Measurements from ENCODE around the gene USP48. TPM values are rescaled to one million over a fixed set of nuclear protein-coding genes. Genes with fewer than 3 reads are reported as not detected.
"Not testable (repeated sequence)": the region's sequence is repeated elsewhere in the genome, so short reads cannot be mapped to it uniquely, and the experiment has no call there.

The USP48 gene
- total RNA-seq, 2 donors from 2014 or later: 47.1 to 51.3 TPM

DNA sequence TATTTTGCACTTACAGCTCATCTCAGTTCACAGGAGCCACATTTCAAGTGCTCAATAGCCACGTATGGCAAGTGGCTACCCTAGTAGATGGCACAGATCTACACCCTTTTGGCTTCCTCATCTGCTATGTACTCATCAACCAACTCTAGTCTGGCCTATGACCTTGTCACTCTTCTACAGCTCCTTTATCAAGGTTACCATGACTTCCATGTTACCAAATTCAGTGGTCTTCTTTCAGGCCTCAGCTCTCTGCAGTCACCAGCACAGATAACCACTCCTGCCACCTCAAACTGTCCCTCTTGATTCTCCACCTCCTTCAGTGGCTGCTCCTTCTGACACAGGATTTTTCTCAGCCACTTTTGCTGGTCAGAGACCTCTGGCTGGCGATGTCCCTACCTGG is 11.7 kb upstream of the USP48 start:
- no peaks in the 10 kb centered on the region for H3K9me3 ChIP-seq
- DNase-seq: no peak
- no peaks in the 10 kb centered on the region for H3K27me3 ChIP-seq
- no peaks in the 10 kb centered on the region for H3K36me3 ChIP-seq
- H3K4me3 ChIP-seq: no peak overlapping the region
- no peak overlapping the region for H3K9ac ChIP-seq (ENCODE audit: low read depth in 2 of 2, low read length in 2 of 2)
- intact Hi-C loops (cut with DNase I): no loop called here
- no peaks in the 10 kb centered on the region for H3K4me1 ChIP-seq
- no peak for TF ChIP-seq CTCF (IDR thresholded peaks at IDR 0.05)
- H3K27ac ChIP-seq: no peak overlapping the region

DNA sequence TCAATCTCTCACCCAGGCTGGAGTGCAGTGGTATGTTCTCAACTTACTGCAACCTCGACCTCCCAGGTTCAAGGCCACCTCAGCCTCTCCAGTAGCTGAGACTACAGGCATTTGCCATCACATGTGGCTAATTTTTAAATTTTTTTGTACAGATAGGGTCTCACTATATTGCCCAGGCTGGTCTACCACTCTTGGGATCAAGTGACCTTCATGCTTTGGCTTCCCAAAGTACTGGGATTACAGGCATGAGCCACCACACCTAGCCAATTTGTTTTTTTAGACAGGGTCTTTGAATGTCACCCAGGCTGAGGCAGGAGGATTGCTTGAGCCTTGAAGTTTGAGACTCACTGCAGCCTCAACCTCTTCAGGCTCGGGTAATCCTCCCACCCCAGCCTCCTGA is 10.2 kb upstream of the USP48 start:
- no peak for DNase-seq
- intact Hi-C loops (cut with DNase I): no loop called here
- no peaks in the 10 kb centered on the region for H3K9me3 ChIP-seq
- H3K9ac ChIP-seq (ENCODE audit: low read depth in 2 of 2, low read length in 2 of 2): no peak overlapping the region
- no peaks in the 10 kb centered on the region for H3K36me3 ChIP-seq
- TF ChIP-seq CTCF (IDR thresholded peaks at IDR 0.05): no peak
- H3K27ac ChIP-seq: no peak overlapping the region
- no peaks in the 10 kb centered on the region for H3K27me3 ChIP-seq
- H3K4me3 ChIP-seq: no peak overlapping the region
- H3K4me1 ChIP-seq: no peaks in the 10 kb centered on the region

GRCh38 chr1:21786640-21787039 is 3.7 kb upstream of the USP48 start:
- H3K9me3 ChIP-seq: no peaks in the 10 kb centered on the region
- H3K36me3 ChIP-seq: no peaks in the 10 kb centered on the region
- no peaks in the 10 kb centered on the region for H3K4me1 ChIP-seq
- intact Hi-C loops (cut with DNase I): no loop called here
- no peak overlapping the region for H3K9ac ChIP-seq (ENCODE audit: low read depth in 2 of 2, low read length in 2 of 2)
- no peak for TF ChIP-seq CTCF (IDR thresholded peaks at IDR 0.05)
- H3K27ac ChIP-seq: no peak overlapping the region
- no peaks in the 10 kb centered on the region for H3K27me3 ChIP-seq
- no peak for DNase-seq
- H3K4me3 ChIP-seq: no peak overlapping the region

DNA sequence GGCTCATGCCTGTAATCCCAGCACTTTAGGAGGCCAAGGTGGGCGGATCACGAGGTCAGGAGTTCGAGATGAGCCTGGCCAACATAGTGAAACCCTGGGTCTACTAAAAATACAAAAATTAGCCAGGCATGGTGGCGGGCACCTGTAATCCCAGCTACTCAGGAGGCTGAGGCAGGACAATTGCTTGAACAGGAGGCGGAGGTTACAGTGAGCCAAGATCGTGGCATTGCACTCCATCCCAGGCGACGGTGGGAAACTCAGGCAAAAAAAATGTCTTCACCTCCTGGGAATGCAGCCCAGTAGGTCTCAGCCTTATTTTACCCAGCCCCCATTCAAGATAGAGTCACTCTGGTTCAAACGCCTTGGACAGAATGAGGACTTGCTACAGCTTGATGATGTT is 2.8 kb upstream of the USP48 start:
- DNase-seq; intact Hi-C loops (cut with DNase I); H3K9me3 ChIP-seq; H3K4me1 ChIP-seq; H3K9ac ChIP-seq (ENCODE audit: low read depth in 2 of 2, low read length in 2 of 2); H3K27ac ChIP-seq; H3K4me3 ChIP-seq; H3K36me3 ChIP-seq; H3K27me3 ChIP-seq: not testable (repeated sequence)

DNA sequence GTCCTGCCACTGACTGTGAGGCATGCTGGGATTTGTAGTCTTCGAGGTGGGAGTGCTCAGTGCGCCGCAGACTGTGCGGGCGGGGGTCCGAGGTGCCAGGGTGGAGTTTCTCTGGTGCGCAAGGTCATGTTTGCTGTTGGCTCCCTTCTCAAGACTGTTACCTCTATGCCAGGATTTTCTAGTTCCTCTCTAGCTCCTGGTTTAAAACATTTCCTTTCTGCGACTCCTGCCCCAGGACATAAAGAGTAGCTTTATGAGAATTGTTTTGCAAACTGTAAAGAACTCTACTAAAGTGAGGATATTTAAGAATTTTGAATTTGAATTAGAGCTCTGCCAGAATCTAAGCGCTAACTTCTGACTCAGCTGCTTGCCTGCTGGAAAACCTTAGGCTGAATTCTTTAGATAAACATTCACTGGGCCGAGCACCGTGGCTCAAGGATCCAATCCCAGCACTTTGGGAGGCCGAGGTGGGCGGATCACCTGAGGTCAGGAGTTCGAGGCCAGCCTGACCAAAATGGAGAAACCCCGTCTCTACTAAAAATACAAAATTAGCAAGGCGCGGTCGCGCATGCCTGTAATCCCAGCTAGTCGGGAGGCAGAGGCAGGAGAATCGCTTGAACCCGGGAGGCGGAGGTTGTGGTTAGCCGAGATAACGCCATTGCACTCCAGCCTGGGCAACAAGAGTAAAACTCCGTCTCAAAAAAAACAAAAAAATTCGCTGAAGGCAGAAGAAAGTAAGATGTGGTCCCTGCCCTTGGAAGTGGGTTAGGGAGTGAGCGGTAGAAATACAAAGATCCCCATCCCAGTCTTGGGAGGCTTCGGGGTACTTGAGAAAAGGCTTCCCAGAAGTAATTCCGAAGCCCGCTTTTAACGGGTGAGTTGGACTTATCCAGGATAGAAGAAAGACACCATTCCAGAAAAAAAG is 992 bp upstream of the USP48 start:
- no peak for TF ChIP-seq CTCF (IDR thresholded peaks at IDR 0.05)
- H3K4me1 ChIP-seq: no peaks in the 10 kb centered on the region
- H3K9ac ChIP-seq (ENCODE audit: low read depth in 2 of 2, low read length in 2 of 2): peak overlapping the region in 1 of 2 donors; percentile 99
- peak overlapping the region; percentile 100 for H3K27ac ChIP-seq
- peak overlapping the region; percentile 95 for H3K4me3 ChIP-seq
- intact Hi-C loops (cut with DNase I): no loop called here
- peak; percentile 32 for DNase-seq
- no peaks in the 10 kb centered on the region for H3K9me3 ChIP-seq
- no peaks in the 10 kb centered on the region for H3K27me3 ChIP-seq
- no peaks in the 10 kb centered on the region for H3K36me3 ChIP-seq

GRCh38 chr1:21782349-21782867 is 541 bp downstream of the USP48 start:
- peak overlapping the region; percentile 100 for H3K27ac ChIP-seq
- H3K4me3 ChIP-seq: peak overlapping the region; percentile 95
- peak overlapping the region; percentile 84 to 99 for H3K9ac ChIP-seq (ENCODE audit: low read depth in 2 of 2, low read length in 2 of 2)
- DNase-seq: peak; percentile 60
- no peak for TF ChIP-seq CTCF (IDR thresholded peaks at IDR 0.05)
- no peaks in the 10 kb centered on the region for H3K27me3 ChIP-seq
- H3K4me1 ChIP-seq: no peaks in the 10 kb centered on the region
- no peaks in the 10 kb centered on the region for H3K36me3 ChIP-seq
- no peaks in the 10 kb centered on the region for H3K9me3 ChIP-seq
- intact Hi-C loops (cut with DNase I): no loop called here
